Adipocyte (in vitro differentiated cells): ENCODE measurements around the gene CAPRIN2.

Experiments
- DNase-seq: peaks from one replicate; pipeline ENCODE4 v3.0.0-alpha.2; 2015; ENCODE audit warnings: low read depth
- H3K27me3 ChIP-seq: replicated peaks from 2 replicates; pipeline ENCODE4 v1.7.0; 2013; ENCODE audit warnings: mild to moderate bottlenecking, low read length, moderate library complexity; ENCODE audit not compliant: control insufficient read depth, insufficient read depth
- H3K36me3 ChIP-seq: 2 replicates; pipeline ENCODE4 v1.7.0; 2013; ENCODE audit warnings: low read length, mild to moderate bottlenecking, moderate library complexity; ENCODE audit not compliant: control insufficient read depth, insufficient read depth, severe bottlenecking
- H3K4me1 ChIP-seq: 2 replicates; pipeline ENCODE4 v1.7.0; 2013; ENCODE audit warnings: mild to moderate bottlenecking, low read length, moderate library complexity; ENCODE audit not compliant: control insufficient read depth, insufficient read depth
- H3K4me3 ChIP-seq: 2 replicates; pipeline ENCODE4 v1.7.0; 2013; ENCODE audit warnings: mild to moderate bottlenecking, low read length, moderate library complexity
- H3K9ac ChIP-seq: 2 replicates; pipeline ENCODE4 v1.7.0; 2013; ENCODE audit warnings: mild to moderate bottlenecking, low read length, moderate library complexity
- H3K9me3 ChIP-seq: 2 replicates; pipeline ENCODE4 v1.7.0; 2013; ENCODE audit warnings: mild to moderate bottlenecking, low read length, moderate library complexity; ENCODE audit not compliant: control insufficient read depth

The CAPRIN2 gene

GRCh38 chr12:30696943-30697342 lies 57.8 kb downstream of the CAPRIN2 start:
- DNase-seq, result no peak
- Histone ChIP-seq H3K27me3 (no peaks in the 10 kb centered on the region), H3K4me1 (peaks cover 31% of the 10 kb centered on the region), H3K36me3 (no peaks in the 10 kb centered on the region), H3K9me3 (no peaks in the 10 kb centered on the region), H3K9ac (no peak overlapping the region), H3K4me3 (no peak overlapping the region)

GRCh38 chr12:30696486-30696885 lies 58.3 kb downstream of the CAPRIN2 start:
- Histone ChIP-seq H3K4me1 (peaks cover 36% of the 10 kb centered on the region), H3K27me3 (no peaks in the 10 kb centered on the region), H3K9ac (peak overlapping the region; percentile 95), H3K36me3 (no peaks in the 10 kb centered on the region), H3K4me3 (peak overlapping the region; percentile 100), H3K9me3 (no peaks in the 10 kb centered on the region)
- no peak for DNase-seq

GRCh38 chr12:30696103-30696408 lies 58.7 kb downstream of the CAPRIN2 start:
- Histone ChIP-seq H3K4me1 (peaks cover 40% of the 10 kb centered on the region), H3K4me3 (peak overlapping the region; percentile 100), H3K27me3 (no peaks in the 10 kb centered on the region), H3K9ac (peak overlapping the region; percentile 95), H3K9me3 (no peaks in the 10 kb centered on the region), H3K36me3 (no peaks in the 10 kb centered on the region)
- no peak for DNase-seq

- no peaks in the 10 kb centered on the region for H3K27me3 ChIP-seq
- H3K4me1 ChIP-seq, result peaks cover 45% of the 10 kb centered on the region
- DNase-seq, result peak; percentile 94
- H3K36me3 ChIP-seq, result no peaks in the 10 kb centered on the region
- H3K4me3 ChIP-seq, result peak within 1 kb of the TSS; percentile 100
- peak within 1 kb of the TSS; percentile 95 for H3K9ac ChIP-seq
- H3K9me3 ChIP-seq, result no peaks in the 10 kb centered on the region
Observed at GRCh38 chr12:30695199-30696102, 59.3 kb downstream of the CAPRIN2 start, which contains the start of gene IPO8. IPO8 (minus strand) TSS chr12:30695869; CDS start chr12:30695647, 222 bp downstream.

- H3K36me3 ChIP-seq, result no peaks in the 10 kb centered on the region
- no peaks in the 10 kb centered on the region for H3K9me3 ChIP-seq
- H3K4me1 ChIP-seq, result peaks cover 46% of the 10 kb centered on the region
- no peaks in the 10 kb centered on the region for H3K27me3 ChIP-seq
- H3K4me3 ChIP-seq, result peak overlapping the region; percentile 100
- peak overlapping the region; percentile 95 for H3K9ac ChIP-seq
- DNase-seq, result peak; percentile 75
Observed at GRCh38 chr12:30694412-30695198, 60.1 kb downstream of the CAPRIN2 start.

- H3K4me1 ChIP-seq, result peaks cover 48% of the 10 kb centered on the region
- H3K9me3 ChIP-seq, result no peaks in the 10 kb centered on the region
- no peaks in the 10 kb centered on the region for H3K27me3 ChIP-seq
- peak overlapping the region; percentile 24 for H3K9ac ChIP-seq
- peak overlapping the region; percentile 49 for H3K4me3 ChIP-seq
- H3K36me3 ChIP-seq, result peaks cover 9% of the 10 kb centered on the region
- peak; percentile 58 for DNase-seq
Observed at GRCh38 chr12:30692470-30692869, 62.3 kb downstream of the CAPRIN2 start.

GRCh38 chr12:30691122-30691879 lies 63.5 kb downstream of the CAPRIN2 start:
- H3K27me3 ChIP-seq, result no peaks in the 10 kb centered on the region
- peak; percentile 86 for DNase-seq
- peak overlapping the region; percentile 61 for H3K4me3 ChIP-seq
- H3K36me3 ChIP-seq, result peaks cover 9% of the 10 kb centered on the region
- H3K4me1 ChIP-seq, result peaks cover 52% of the 10 kb centered on the region
- H3K9ac ChIP-seq, result peak overlapping the region; percentile 50
- no peaks in the 10 kb centered on the region for H3K9me3 ChIP-seq

GRCh38 chr12:30687265-30687986 lies 67.3 kb downstream of the CAPRIN2 start:
- peak; percentile 34 for DNase-seq
- Histone ChIP-seq H3K9me3 (no peaks in the 10 kb centered on the region), H3K4me1 (peaks cover 28% of the 10 kb centered on the region), H3K9ac (no peak overlapping the region), H3K36me3 (peaks cover 21% of the 10 kb centered on the region), H3K27me3 (no peaks in the 10 kb centered on the region), H3K4me3 (no peak overlapping the region)

- Histone ChIP-seq H3K4me3 (no peak overlapping the region), H3K9me3 (no peaks in the 10 kb centered on the region), H3K4me1 (no peaks in the 10 kb centered on the region), H3K9ac (no peak overlapping the region), H3K36me3 (peaks cover 54% of the 10 kb centered on the region), H3K27me3 (no peaks in the 10 kb centered on the region)
- DNase-seq, result no peak
Observed at GRCh38 chr12:30679241-30679640, 75.5 kb downstream of the CAPRIN2 start.

GRCh38 chr12:30678221-30678620 lies 76.5 kb downstream of the CAPRIN2 start:
- Histone ChIP-seq H3K27me3 (no peaks in the 10 kb centered on the region), H3K36me3 (peaks cover 55% of the 10 kb centered on the region)

More at GRCh38 chr12:30678221-30678620, 76.5 kb downstream of the CAPRIN2 start:
- no peak overlapping the region for H3K9ac ChIP-seq
- no peak for DNase-seq
- no peaks in the 10 kb centered on the region for H3K9me3 ChIP-seq
- no peak overlapping the region for H3K4me3 ChIP-seq
- H3K4me1 ChIP-seq, result no peaks in the 10 kb centered on the region
